Measurements from ENCODE around the gene CDH23. TPM values are rescaled to one million over a fixed set of nuclear protein-coding genes. Genes with fewer than 3 reads are reported as not detected.

Gene CDH23
- total RNA-seq, 1 donor: 0.36 TPM

GRCh38 chr10:71419750-71420149 lies 23.0 kb downstream of the CDH23 start:
- no peaks in the 10 kb centered on the region for H3K79me2 ChIP-seq (ENCODE audit: insufficient read depth, low read length)
- H3K27me3 ChIP-seq (ENCODE audit: insufficient read depth, low read length): peaks cover 7% of the 10 kb centered on the region
- H3K36me3 ChIP-seq (ENCODE audit: insufficient read depth, low read length): no peaks in the 10 kb centered on the region
- H3K4me2 ChIP-seq (ENCODE audit: insufficient read depth, low read length): no peak overlapping the region
- no peak overlapping the region for H2AFZ ChIP-seq (ENCODE audit: low read length)
- DNase-seq (ENCODE audit: insufficient read length, low spot score, missing footprints): no peak
- no peaks in the 10 kb centered on the region for H3K9me3 ChIP-seq (ENCODE audit: low read depth, low read length)
- H3K4me3 ChIP-seq (ENCODE audit: insufficient read depth, low read length): no peak overlapping the region
- peaks cover 3% of the 10 kb centered on the region for H4K20me1 ChIP-seq (ENCODE audit: insufficient read depth, low read length)
- TF ChIP-seq CTCF (IDR thresholded peaks at IDR 0.05; ENCODE audit: extremely low read depth, low read depth, low read length): no peak
- no peaks in the 10 kb centered on the region for H3K4me1 ChIP-seq (ENCODE audit: insufficient read depth, low read length)
- H3K27ac ChIP-seq (ENCODE audit: low read depth, low read length): no peak overlapping the region

- Histone ChIP-seq H4K20me1 (ENCODE audit: insufficient read depth, low read length) (peaks cover 3% of the 10 kb centered on the region), H3K4me2 (ENCODE audit: insufficient read depth, low read length) (no peak overlapping the region), H3K36me3 (ENCODE audit: insufficient read depth, low read length) (no peaks in the 10 kb centered on the region), H3K4me1 (ENCODE audit: insufficient read depth, low read length) (no peaks in the 10 kb centered on the region), H3K9me3 (ENCODE audit: low read depth, low read length) (no peaks in the 10 kb centered on the region), H3K27me3 (ENCODE audit: insufficient read depth, low read length) (peaks cover 3% of the 10 kb centered on the region), H3K79me2 (ENCODE audit: insufficient read depth, low read length) (no peaks in the 10 kb centered on the region), H3K27ac (ENCODE audit: low read depth, low read length) (no peak overlapping the region), H3K4me3 (ENCODE audit: insufficient read depth, low read length) (no peak overlapping the region), H2AFZ (ENCODE audit: low read length) (no peak overlapping the region)
- DNase-seq (ENCODE audit: insufficient read length, low spot score, missing footprints): peak; percentile 15
- no peak for TF ChIP-seq CTCF (IDR thresholded peaks at IDR 0.05; ENCODE audit: extremely low read depth, low read depth, low read length)
These were observed 24.3 kb downstream of the CDH23 start for GRCh38 chr10:71421075-71421434.

- no peak overlapping the region for H3K4me3 ChIP-seq (ENCODE audit: insufficient read depth, low read length)
- peaks cover 3% of the 10 kb centered on the region for H4K20me1 ChIP-seq (ENCODE audit: insufficient read depth, low read length)
- H3K27ac ChIP-seq (ENCODE audit: low read depth, low read length): no peak overlapping the region
- no peak for TF ChIP-seq CTCF (IDR thresholded peaks at IDR 0.05; ENCODE audit: extremely low read depth, low read depth, low read length)
- no peak for DNase-seq (ENCODE audit: insufficient read length, low spot score, missing footprints)
- H3K27me3 ChIP-seq (ENCODE audit: insufficient read depth, low read length): no peaks in the 10 kb centered on the region
- no peaks in the 10 kb centered on the region for H3K4me1 ChIP-seq (ENCODE audit: insufficient read depth, low read length)
- no peak overlapping the region for H3K4me2 ChIP-seq (ENCODE audit: insufficient read depth, low read length)
- no peaks in the 10 kb centered on the region for H3K36me3 ChIP-seq (ENCODE audit: insufficient read depth, low read length)
- no peaks in the 10 kb centered on the region for H3K79me2 ChIP-seq (ENCODE audit: insufficient read depth, low read length)
- no peaks in the 10 kb centered on the region for H3K9me3 ChIP-seq (ENCODE audit: low read depth, low read length)
- no peak overlapping the region for H2AFZ ChIP-seq (ENCODE audit: low read length)
These were observed 26.5 kb downstream of the CDH23 start for GRCh38 chr10:71423250-71423649.

- TF ChIP-seq CTCF (IDR thresholded peaks at IDR 0.05; ENCODE audit: extremely low read depth, low read depth, low read length): no peak
- Histone ChIP-seq H3K4me2 (ENCODE audit: insufficient read depth, low read length) (no peak overlapping the region), H2AFZ (ENCODE audit: low read length) (no peak overlapping the region), H3K4me1 (ENCODE audit: insufficient read depth, low read length) (no peaks in the 10 kb centered on the region), H3K79me2 (ENCODE audit: insufficient read depth, low read length) (no peaks in the 10 kb centered on the region), H3K27ac (ENCODE audit: low read depth, low read length) (no peak overlapping the region), H3K9me3 (ENCODE audit: low read depth, low read length) (no peaks in the 10 kb centered on the region), H3K36me3 (ENCODE audit: insufficient read depth, low read length) (no peaks in the 10 kb centered on the region), H4K20me1 (ENCODE audit: insufficient read depth, low read length) (peaks cover 3% of the 10 kb centered on the region), H3K4me3 (ENCODE audit: insufficient read depth, low read length) (no peak overlapping the region), H3K27me3 (ENCODE audit: insufficient read depth, low read length) (no peaks in the 10 kb centered on the region)
- DNase-seq (ENCODE audit: insufficient read length, low spot score, missing footprints): peak; percentile 10
These were observed 27.2 kb downstream of the CDH23 start for GRCh38 chr10:71423901-71424300.
